ENCODE results near the gene SEC24D.

SEC24D gene

DNA sequence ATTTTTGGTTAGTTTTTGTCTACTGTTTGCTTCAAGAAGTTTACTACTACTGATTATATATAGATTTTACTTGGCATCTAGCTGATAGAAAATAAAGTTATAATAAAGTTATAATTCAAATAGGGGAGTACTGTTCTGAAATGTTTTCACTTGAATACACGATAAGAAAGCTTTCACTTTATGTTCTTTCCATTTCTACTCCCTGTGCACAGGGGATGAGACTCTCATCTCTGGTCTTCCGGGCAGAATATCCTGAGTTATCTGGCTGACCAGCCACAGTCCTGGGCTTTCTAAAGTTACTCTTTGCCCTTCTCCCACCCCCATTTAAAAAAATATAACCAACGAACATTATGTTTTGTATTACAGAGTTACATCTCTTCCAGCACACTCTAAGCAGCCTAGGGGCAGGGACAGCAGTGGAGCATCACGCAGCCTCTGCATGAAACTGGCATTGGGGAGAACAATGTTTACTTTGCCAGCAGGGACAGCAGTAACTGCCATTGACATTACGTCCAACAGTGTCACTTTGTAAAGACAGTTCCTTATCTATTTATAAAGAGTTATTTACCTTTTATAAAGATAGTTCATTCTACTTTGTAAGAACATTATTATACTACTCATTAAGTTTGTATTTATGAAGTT, 86.5 kb downstream of the SEC24D start:
- DNase-seq, result no peak

DNA sequence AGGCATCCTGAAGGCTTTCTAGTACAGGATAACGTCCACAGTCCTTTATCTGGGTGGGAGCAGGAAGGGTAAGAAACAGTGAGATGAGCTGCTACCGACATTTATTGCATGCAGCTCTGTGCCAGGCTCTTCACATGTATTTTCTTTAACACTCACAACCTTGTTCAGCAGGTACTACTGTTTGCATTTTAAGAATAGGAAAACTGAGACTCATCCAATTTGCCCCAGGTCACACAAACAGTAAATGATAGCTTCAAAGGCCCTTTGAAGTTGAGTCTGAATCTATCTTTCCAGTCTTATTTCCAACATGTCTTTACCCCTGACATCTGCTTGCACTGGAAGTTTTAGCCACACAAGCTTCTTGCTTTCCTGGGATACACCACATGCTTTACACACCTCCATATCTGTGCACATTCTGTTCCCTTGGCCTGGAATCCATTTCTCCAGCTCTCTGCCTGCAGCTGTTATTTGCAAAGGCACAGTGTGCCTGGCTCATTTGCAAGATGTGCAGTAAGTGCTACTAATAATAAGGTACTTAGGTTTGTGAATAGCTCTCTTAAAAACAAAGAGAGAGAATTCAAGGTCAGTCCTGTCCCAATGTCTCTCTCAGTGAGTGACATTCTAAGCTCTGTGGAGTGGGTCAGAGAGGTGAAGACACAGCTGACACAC, 89.5 kb downstream of the SEC24D start:
- DNase-seq, result no peak

DNA sequence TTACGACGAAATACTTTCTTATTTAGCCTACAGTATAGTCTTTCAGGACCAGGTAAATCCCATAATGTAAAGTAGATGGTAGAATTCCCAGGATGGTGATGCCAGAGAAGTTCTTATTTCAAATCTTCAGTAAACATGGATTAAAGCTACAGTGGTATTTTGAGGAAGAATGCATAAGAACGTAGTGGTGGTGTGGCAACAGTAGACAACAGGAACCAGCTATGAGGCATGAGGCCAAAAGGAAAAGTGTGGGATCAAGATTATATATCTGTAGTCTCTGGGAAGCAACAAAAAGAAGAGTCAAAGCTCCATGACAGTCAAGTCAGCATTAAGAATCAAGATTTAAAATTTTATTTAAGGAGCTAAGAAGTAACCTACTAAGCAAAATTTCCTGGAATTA, 90.6 kb downstream of the SEC24D start:
- no peak for DNase-seq

DNA sequence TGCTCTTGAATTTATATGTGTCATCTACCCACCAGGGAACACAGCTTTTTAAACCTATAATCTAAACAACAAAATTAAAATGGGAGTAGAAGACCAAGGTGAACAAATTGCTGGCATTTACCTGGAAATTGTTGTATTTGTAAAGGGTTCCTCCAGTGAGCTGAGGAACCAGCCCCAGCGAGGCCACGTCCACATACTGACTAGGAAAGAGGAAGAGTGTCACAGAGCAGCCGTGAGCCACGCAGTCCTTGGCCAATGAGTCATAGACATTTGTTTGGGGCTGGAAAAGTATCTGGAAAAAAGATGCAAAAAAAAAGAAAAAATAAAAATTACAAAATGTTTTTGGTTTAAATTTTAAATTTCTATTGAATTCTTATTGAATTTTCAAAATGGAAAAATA, 92.1 kb downstream of the SEC24D start:
- DNase-seq, result no peak

DNA sequence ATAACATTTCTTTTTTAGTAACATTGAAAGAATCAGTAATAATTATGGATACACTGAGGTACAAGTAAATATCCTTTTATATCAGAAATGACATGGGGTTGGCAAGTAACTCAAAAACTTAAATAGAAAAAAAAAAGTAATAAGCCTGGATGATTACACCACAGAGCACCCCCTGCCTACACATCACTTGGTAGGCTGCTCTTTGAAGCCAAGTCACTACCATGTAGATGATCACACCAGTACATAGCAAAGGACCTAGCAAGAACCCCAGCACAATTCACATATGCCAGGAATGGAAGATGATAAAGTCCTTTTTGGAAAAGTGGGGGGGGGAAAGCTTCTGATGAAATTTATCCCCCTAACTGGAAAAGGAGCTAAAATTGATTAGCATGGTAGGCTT, 93.9 kb downstream of the SEC24D start:
- no peak for DNase-seq

DNA sequence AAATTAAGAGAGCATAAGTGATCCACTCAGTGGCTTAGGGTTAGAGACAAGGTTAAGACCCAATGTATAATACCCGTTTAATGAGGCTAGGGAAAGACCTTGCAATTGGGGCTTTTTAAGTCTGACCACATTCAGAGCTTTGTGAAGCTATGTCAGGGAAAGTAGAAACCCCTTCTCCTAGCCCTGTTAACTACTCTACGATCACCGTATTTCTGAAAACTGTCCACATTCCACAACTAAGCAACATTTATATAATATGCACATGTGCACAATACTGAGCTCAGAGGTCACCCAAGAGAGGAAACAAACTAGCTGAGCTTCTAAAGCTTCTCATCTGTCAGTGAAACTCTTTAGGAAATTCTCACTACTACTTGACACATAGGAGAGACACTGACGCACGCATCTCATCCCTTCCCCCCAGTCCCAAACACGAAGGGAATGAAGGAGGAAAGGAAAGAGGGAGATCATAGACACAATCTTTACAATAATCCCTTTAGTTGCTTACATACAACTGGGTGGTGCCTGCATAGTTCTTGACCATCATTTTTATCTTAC, 94.5 kb downstream of the SEC24D start:
- no peak for DNase-seq

DNA sequence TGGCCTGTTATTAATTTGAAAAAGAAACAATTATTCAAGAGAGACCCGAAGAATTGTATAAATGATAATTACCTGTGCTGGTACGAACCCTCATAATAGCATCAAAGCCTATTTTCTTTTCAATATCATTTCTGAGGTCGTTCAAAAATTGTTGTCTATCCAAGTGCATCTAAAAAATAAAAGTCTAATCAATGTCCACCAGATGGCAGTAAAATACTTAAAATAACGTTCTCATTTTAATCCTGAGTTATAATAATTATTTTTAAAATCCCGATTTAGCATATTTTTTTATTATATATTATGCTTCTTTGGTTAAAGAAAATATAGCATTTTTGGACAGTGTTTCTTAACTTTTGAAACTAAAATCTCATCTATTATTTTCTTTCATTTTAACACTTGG, 95.1 kb downstream of the SEC24D start:
- DNase-seq, result no peak

DNA sequence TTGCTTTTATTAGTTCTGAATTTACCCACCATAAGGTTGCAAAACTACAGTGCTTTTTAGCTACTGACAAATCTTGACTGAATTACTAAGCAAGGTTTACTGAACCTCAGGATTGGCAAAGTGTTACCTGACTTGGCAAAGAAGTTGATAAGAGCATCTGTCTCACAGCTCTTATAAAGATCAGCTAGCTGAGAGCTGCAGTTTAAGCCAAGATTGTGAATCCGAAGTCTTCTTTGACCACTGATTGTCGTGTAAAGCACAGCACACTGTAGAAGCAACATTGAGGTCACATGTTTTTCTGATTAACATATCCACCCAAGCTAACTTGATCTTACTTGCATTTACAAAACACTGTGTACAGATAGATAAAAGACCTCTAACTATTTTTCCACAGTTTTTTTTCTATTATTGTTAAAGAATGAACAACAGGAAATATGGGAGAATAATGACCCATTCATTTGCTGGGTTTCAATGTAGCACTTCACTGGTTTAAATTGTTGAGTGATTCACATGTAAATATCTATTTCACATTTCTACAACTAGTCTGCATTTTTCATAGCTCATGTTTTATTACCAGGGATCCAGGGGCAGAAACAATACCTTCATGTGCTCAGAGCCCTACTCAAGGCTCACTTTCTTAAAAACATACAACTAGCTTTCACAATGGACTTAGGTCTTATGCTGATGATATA, 96.8 kb downstream of the SEC24D start:
- no peak for DNase-seq

DNA sequence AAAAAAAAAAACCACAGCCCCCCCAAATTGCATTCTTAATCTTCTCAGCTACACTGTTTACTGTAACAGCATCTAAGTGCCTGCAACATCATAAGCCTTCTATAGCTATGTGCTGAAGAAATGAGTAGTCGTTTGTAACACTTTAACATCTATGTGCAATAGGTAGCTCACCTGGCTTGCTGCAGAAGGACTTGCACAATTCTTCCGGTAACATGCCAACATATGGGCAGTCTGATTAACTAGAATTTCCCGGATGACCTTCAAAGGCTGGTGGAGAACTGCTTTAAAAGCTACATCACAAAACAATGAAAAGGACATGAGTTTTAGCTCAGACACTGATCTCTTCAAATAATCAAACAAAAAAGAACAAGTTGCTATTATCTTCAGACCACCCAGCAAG, 97.8 kb downstream of the SEC24D start:
- DNase-seq, result no peak

DNA sequence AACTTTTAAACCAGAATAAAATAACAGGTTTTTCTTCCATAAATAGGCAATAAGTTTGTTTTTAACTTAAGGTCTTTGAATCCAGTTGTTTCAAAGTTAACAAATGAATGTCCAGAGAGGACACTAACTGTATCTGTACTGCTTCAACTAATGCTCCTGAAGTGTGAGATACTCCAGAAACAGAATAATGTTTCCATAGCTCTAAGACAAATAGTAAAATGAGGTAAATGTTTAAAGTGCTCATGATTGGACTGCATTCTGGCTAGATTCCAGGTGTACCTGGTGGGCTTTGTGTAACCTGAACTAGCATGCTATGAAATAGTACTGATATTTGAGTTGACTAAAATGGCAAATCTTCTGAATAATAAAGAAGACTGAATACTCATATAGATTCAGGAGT, 99.0 kb downstream of the SEC24D start:
- no peak for DNase-seq

DNA sequence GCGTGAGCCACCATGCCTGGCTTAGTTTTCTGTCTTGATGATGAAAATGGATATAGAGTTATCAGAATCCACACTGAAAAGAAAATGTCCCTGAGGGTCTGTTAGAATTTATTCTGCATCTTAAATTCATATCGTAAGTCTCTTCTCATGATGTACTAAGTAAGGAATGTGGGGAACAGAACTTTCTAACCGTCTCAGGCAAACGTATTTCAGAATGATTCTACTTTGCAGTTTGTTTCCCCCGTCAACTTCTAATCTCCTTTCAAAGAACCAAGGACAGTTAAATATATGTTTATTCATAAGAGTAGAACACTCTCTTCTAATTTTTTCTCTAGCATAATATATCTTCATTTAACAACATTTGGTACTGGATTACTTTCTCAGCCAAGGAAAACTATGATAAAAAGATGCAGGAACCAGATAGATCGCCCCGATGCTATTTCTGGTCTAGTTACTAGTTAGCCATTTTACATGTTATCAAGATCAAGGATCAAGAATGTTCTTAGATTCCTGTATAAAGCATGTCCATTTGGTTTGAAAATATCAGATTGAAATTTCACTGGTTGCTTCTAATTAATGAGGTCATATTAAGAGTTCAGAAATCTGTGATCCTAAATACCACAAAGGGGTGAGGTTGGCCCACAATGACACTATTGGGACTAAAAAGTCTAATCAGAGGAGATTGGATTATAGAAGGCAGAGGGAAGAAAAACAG, 101.3 kb downstream of the SEC24D start:
- DNase-seq, result no peak

DNA sequence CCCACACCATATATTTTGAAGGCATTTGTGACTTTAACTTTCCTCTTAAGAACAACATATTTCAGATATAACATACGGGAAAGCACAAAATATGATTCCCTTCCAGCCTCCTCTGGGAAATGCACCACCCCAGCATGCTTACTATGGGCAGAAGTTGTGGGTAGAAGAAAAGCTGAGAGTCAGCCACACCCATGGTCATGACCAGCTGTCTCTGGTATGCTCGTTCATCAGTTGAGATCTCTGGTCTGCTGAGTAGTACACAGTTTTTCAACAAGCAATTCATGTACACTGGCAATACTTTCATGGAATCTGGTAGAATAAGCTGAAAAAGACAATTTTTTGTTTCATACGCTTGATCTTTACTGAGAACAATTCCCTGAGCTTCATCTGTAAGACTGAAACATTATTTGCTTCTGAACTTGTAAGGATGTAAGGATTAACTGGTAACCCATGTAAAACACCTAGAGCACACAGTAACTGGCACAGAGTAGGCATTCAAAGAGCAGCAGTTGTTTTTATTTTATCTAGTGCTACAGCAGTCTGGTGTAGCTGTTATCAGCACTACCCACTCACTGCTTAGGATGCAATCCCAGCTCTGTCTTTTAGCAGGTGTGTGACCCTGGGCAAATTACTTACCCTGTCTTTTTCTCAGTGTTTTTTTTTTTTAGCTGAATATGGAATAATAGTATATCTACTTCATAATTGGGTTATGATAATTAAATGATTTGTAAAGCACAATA, 103.2 kb downstream of the SEC24D start:
- no peak for DNase-seq

DNA sequence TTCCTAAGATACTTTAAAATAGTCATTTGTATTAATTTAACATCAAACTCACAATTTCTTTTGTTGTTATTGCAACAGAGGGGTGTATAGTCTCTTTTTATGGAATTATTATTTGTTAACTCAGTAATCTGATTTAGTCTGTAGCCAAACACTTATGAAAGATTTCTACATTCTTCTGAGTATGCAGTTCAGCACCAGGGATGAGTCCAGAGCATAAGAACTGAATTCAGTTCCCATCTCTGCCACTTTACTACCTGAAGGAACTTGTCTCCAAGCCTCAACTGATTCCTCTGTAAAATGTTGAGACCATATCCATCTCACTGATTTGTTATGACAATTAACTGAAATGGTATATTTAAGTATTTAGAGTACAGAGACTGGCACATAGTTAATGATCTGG, 105.2 kb downstream of the SEC24D start:
- DNase-seq, result no peak

DNA sequence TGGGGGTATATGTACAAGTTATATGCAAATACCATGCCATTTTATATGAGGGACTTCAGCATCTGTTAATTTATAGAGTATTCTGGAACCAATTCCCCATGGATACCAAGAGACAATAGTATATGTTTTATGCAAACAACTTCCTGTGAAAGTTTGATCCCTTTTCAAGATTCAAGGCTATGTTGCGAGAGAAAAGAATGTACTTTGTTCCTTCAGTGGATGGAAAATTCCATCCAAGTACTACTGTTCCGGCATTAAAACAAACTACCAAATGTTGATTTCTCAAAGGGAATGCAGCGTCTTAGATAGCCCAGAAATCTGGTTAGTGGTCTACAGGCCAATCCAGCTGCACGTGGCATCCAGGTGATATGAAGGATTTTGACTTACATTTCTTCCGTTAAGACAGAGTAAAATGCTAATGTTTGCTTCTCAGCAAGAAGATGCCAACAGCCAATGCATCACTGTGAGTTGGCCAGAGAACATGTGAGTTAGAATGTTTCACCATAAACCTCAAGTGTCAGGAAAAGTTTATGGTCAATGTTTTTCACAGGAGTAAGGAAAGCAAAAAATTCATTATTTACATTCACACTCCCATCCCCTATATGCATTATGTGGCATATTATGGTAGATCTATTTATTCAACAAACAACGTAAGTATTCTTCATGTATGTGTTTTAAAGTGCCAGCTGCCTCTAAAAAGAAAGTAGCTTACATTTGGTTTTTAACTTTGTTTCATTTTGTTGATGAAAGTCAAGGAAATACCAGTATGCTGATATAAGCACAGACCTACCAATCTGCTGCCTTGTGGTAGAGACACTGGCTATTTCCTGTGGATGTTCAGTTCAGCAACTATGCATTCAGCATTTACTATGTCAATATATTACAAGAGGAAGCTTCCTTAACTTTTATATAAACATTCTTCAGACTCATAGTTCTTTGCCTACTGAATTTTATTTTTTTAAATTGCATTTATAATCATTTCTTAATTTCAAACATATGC, 106.3 kb downstream of the SEC24D start:
- DNase-seq, result no peak

DNA sequence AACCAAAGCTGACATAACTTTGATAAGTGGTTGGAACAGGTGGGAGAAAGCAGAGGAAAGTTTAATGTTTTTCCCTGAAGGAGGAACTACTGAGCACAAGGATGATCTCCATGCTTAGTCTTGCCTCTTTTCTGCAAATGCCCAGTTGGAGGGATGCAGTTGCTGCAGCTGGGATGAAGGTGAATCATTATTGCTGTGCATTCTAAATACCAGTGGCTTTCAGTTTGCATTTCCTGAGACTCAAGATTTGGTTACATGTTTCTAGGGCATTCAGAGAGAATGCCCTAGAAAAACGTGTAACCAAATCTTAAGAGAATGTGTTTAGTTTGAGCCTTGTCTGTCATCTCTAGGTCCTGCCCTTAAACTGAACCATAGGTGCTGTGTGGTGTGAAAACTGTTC, 108.6 kb downstream of the SEC24D start:
- no peak for DNase-seq

DNA sequence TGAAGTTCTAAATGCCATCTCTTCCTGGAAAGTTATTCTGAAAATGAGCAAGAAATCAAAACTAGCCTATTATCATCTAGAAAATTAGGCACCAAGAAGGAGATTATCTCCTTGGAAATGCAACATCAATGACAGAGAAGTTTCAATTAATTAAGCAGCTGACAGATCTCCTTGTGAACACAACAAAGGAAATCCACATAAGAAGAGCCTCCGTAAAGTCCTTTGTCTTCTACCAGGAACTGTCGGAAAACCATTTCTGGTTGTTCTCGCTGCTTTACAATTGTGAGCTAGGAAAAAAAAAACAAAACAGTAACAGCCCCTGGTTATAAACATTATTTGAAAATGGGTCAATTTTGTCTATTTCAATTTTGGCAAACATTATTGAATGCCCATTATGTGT, 112.6 kb downstream of the SEC24D start:
- DNase-seq, result no peak

DNA sequence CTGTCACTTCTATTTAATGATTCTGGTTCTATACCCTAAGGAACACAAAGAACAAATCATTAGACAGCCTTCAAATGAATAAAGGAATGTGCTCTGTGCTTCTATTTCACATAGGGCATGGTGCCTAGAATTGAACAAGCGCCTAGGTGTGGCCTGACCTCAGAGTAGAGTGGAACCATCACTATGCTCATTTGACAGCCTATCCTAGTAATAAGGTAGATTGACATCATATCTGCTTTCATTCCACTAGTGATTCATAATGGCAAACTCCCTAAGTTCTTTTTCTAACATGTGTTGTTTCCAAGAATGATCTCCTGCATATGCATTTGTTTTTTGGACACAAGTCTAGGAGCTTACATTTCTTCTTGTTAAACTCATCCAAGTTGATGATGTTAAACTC, 114.2 kb downstream of the SEC24D start:
- DNase-seq, result no peak

DNA sequence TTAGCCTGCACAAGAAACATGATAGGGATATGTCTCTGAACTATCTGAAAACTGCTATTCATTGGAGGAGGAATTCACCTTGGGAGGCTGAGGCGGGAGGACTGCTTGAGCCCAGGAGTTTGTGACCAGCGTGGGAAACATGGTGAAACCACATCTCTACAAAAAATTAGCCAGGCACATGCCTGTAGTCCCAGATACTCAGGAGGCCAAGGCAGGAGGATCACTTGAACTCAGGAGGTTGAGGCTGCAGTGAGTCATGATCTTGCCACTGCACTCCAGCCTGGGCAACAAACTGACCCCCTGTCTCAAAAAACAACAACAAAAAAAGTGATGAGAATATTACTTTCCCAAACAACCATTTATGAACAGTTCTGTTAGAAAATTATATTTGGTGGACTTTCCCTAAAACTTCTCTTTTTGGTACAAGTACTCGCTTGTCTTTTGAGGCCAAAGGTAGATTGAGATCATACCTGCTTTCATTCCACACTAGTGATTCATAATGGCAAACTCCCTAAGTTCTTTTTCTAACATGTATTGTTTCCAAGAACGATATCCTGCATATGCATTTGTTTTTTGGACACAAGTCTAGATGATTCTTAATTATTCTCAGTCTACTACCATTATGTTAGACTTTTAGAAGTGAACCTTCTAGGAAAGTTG, 117.3 kb downstream of the SEC24D start:
- no peak for DNase-seq

DNA sequence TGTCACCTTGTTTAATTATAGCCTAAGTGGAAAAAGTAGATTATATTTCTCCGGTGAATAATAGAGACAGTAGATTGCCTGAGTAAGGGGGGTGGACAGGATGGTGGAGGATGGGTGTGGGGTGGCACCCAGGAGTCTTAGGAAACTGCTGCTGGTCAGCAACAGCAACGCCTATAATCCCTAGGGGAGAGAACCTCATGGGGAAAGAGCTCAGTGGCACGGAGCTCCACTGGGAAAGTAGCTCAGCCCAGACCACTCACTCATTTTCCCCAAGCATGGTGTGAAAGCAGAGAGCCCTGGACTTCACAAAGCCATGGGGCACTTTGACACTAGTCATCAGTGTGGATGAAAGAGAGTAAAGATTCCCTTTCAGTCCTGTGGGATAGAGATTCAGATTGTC, 119.6 kb downstream of the SEC24D start:
- no peak for DNase-seq

DNA sequence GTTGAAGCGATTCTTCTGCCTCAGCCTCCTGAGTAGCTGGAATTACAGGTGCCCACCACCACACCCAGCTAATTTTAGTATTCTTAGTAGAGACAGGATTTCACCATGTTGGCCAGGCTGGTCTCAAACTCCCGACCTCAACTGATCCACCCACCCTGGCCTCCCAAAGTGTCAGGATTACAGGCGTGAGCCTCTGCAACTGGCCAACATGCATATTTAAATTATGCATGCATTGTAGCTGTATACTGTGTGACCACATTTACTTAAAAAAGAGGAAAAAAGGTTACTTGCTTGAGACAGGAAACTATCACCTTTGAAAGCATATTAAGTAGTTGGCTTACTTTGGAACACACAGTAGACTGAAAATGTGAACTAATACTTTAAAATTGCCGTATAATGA, 121.2 kb downstream of the SEC24D start:
- no peak for DNase-seq

DNA sequence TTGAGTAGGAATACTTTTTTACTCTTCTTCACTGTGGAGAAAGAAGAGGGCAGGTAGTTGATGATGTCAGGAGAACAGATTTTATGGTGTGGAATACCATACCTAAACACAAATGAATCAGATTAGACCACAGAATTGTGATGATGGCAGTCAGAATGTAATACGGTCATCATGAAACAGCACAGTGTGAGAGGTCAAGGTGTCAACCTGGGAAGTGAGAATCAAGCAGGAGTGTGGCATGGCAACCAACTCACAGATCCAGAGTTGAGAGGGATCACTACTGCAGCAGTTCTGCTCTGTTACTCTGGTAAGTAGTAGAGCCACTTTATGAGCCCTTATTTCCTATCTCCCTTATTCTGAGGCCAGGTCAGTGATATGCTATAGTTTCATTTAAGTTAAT, 123.1 kb downstream of the SEC24D start:
- DNase-seq, result no peak

Data from activated CD4-positive, alpha-beta T cell treated with anti-CD3 and anti-CD28 coated beads, Interleukin-2, amount 50 U/mL, for 1 hour (primary cell).